ENCODE measurements around the gene MAMDC4. TPM values are rescaled to one million over a fixed set of nuclear protein-coding genes. Genes with fewer than 3 reads are reported as not detected.
"Not testable (repeated sequence)": the region's sequence is repeated elsewhere in the genome, so short reads cannot be mapped to it uniquely, and the experiment has no call there.

MAMDC4 gene
- total RNA-seq, 1 experiment from 2014 or later: 6.7 TPM

DNA sequence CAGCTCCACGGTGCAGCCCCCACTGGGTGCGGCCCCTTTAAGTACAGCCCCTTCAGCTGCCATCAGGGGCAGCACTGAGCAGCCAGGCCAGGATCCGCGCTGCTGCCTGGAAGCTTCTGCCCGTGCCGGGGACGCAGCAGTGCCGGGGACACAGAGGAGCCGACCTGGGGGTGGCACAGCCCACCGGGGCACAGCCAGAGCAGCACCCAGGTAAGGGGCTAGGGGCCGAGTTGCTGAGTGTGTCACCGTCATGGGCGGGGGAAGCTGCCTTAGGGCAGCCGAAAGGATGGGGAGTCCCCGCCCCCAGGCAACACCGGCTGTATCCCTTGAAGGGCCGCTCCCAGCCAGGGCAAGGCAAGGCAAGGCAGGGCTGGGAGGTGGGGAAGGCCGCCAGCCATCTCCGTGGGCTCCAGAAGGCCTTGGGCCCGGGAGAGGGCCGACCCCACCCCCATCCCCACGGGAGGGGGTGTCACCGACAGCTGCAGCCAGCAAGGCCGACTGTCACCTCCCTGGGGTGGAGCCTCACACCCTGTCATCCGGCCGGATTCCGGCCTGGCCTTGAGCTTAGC is 9.7 kb upstream of the MAMDC4 start, which contains the start of gene AJM1:
TSS of gene AJM1 (plus strand) at position 99 of the 569 bp plus-strand sequence. CDS start 1,937 bp downstream, outside the sequence.
- TF ChIP-seq, protein P1, sequence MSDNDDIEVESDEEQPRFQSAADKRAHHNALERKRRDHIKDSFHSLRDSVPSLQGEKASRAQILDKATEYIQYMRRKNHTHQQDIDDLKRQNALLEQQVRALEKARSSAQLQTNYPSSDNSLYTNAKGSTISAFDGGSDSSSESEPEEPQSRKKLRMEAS (CRISPR knock-in tag; IDR thresholded peaks at IDR 0.05): 0 out of 2 replicates have a peak, but pooled peaks have one; percentile 52
- TF ChIP-seq, protein P2, sequence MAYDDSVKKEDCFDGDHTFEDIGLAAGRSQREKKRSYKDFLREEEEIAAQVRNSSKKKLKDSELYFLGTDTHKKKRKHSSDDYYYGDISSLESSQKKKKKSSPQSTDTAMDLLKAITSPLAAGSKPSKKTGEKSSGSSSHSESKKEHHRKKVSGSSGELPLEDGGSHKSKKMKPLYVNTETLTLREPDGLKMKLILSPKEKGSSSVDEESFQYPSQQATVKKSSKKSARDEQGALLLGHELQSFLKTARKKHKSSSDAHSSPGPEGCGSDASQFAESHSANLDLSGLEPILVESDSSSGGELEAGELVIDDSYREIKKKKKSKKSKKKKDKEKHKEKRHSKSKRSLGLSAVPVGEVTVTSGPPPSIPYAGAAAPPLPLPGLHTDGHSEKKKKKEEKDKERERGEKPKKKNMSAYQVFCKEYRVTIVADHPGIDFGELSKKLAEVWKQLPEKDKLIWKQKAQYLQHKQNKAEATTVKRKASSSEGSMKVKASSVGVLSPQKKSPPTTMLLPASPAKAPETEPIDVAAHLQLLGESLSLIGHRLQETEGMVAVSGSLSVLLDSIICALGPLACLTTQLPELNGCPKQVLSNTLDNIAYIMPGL (CRISPR knock-in tag; IDR thresholded peaks at IDR 0.05): peak; percentile 67; the same call in 1 of the 2 replicates
- TF ChIP-seq FOXP1 (CRISPR knock-in tag; IDR thresholded peaks at IDR 0.05; ENCODE audit: borderline replicate concordance): peak; percentile 68; the same call in 1 of the 2 replicates
- TF ChIP-seq, protein P3, sequence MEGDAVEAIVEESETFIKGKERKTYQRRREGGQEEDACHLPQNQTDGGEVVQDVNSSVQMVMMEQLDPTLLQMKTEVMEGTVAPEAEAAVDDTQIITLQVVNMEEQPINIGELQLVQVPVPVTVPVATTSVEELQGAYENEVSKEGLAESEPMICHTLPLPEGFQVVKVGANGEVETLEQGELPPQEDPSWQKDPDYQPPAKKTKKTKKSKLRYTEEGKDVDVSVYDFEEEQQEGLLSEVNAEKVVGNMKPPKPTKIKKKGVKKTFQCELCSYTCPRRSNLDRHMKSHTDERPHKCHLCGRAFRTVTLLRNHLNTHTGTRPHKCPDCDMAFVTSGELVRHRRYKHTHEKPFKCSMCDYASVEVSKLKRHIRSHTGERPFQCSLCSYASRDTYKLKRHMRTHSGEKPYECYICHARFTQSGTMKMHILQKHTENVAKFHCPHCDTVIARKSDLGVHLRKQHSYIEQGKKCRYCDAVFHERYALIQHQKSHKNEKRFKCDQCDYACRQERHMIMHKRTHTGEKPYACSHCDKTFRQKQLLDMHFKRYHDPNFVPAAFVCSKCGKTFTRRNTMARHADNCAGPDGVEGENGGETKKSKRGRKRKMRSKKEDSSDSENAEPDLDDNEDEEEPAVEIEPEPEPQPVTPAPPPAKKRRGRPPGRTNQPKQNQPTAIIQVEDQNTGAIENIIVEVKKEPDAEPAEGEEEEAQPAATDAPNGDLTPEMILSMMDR (IDR thresholded peaks at IDR 0.05): peak; percentile 74
- TF ChIP-seq HMGA2 (CRISPR knock-in tag; IDR thresholded peaks at IDR 0.05): 0 out of 2 replicates have a peak, but pooled peaks have one; percentile 4
- TF ChIP-seq, protein P4, sequence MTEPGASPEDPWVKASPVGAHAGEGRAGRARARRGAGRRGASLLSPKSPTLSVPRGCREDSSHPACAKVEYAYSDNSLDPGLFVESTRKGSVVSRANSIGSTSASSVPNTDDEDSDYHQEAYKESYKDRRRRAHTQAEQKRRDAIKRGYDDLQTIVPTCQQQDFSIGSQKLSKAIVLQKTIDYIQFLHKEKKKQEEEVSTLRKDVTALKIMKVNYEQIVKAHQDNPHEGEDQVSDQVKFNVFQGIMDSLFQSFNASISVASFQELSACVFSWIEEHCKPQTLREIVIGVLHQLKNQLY (CRISPR knock-in tag; IDR thresholded peaks at IDR 0.05): 0 out of 2 replicates have a peak, but pooled peaks have one; percentile 71
- 0 out of 2 replicates have a peak, but pooled peaks have one; percentile 44 for TF ChIP-seq SMAD3 (CRISPR knock-in tag; IDR thresholded peaks at IDR 0.05; ENCODE audit: borderline replicate concordance)
- TF ChIP-seq PRRX2 (CRISPR knock-in tag; IDR thresholded peaks at IDR 0.05): peak; percentile 67
- TF ChIP-seq EMX1 (CRISPR knock-in tag; IDR thresholded peaks at IDR 0.05): peak; percentile 72; the same call in 1 of the 2 replicates
- TF ChIP-seq, protein P5, sequence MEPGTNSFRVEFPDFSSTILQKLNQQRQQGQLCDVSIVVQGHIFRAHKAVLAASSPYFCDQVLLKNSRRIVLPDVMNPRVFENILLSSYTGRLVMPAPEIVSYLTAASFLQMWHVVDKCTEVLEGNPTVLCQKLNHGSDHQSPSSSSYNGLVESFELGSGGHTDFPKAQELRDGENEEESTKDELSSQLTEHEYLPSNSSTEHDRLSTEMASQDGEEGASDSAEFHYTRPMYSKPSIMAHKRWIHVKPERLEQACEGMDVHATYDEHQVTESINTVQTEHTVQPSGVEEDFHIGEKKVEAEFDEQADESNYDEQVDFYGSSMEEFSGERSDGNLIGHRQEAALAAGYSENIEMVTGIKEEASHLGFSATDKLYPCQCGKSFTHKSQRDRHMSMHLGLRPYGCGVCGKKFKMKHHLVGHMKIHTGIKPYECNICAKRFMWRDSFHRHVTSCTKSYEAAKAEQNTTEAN (CRISPR knock-in tag; IDR thresholded peaks at IDR 0.05): 0 out of 2 replicates have a peak, but pooled peaks have one; percentile 52
- ChIA-PET POLR2A (interaction anchor here (1.1 kb wide), 1 partner anchor 19 kb away, joined by 4 read pairs; no protein-coding TSS in a partner anchor), CTCF (interaction anchor here (0.6 to 5.9 kb wide), 44 partner anchors 9 to 358 kb away, joined by 3 to 64 read pairs (median 4); partner anchors contain the start of genes CLIC3, DIPK1B, FBXW5 and NPDC1)
- H3K27me3 Mint-ChIP-seq (ENCODE audit: low read depth); H3K27ac Mint-ChIP-seq; H3K9me3 Mint-ChIP-seq; H3K36me3 Mint-ChIP-seq: not testable (repeated sequence)
- DNase-seq (ENCODE audit: low spot score): peak; percentile 89
- peak; percentile 63 for ATAC-seq
- Mint-ChIP-seq H3K4me3 (peak within 1 kb of the TSS; percentile 33), H3K4me1 (peaks cover 23% of the 10 kb centered on the region)

DNA sequence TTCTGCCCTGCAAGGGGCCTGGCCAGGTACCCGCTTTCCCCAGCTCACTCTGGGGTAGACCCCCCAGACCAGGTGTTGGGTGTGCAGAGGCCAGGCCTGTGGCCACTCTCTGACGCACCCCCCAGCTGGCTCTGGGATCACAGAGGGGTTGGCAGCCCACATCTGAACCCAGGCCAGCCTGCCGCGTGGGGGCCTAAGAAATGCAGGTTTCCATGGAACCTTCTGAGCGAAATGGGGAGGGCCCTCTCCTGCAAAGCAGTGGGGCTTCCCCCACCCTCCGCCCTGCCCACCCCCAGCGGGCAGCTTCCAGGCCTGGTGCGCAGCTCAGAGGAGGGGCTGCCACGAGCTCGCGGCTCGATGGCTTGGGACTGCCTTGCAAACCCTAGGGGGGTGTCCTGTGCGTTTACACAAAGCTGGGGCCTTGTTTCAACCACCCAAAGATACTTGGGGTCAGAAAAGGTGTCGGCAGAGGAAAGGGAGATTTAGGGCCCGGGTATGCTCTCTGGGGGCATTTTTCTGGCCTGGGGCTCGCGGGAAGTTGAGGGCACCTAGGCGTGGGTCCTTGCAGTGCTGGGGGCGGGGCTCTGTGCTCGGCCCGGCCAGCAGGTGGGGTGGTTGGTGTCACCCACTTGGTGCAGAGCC is 8.9 kb upstream of the MAMDC4 start:
- DNase-seq (ENCODE audit: low spot score); H3K27ac Mint-ChIP-seq; H3K9me3 Mint-ChIP-seq; H3K36me3 Mint-ChIP-seq; ATAC-seq; POLR2A ChIA-PET; H3K27me3 Mint-ChIP-seq (ENCODE audit: low read depth): not testable (repeated sequence)
- peaks cover 23% of the 10 kb centered on the region for H3K4me1 Mint-ChIP-seq
- peak overlapping the region; percentile 35 for H3K4me3 Mint-ChIP-seq
- CTCF ChIA-PET: interaction anchor here (0.6 to 5.9 kb wide), 32 partner anchors 8 to 358 kb away, joined by 3 to 64 read pairs (median 6); partner anchors contain the start of genes CLIC3, NPDC1, RABL6 and TMEM141

DNA sequence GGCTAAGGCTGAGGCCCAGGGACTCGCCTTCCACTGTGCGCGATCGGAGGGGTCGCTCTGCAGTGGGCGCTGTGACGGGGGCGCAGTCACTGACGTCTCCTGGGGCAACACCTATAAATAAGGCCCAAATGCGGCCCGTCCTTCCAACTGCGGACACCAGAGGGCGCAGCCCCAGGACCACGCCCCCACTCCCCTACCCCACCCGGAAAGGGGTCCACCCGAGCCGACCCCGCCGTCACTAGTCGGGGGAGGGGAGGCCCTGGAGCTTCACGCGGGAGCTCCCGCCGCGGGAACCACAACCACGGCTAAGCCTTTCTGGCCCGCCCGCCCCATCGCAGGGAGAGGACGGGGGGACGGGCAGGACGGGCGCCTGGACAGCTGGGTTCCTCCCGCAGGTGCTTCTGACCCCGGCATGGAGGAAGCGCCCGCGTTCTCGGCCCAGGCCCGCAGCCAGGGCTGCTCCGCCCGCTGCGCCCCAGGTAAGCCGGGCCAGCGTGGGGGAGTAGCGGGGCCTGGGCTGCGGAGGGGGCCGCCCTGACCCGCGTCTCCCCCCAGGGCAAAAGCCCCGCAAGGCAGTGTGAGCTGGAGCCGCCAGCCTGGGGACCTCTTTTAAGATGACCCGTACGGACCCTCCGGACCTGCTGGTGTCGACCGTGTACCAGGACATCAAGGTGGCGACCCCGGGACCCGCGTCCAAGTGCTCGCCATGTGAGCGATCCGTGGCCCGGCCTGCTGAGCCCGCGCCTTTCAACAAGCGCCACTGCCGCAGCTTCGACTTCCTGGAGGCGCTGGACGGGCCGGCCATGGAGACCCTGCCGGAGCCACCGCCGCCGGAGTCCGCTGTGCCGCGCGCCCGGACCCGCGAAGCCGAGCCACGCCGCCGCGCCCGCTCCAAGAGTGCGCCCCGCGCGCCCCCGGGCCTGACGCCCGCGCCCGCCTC is 8.1 kb upstream of the MAMDC4 start:
- H3K9me3 Mint-ChIP-seq; H3K27ac Mint-ChIP-seq; POLR2A ChIA-PET; H3K27me3 Mint-ChIP-seq (ENCODE audit: low read depth); H3K36me3 Mint-ChIP-seq: not testable (repeated sequence)
- ATAC-seq (peak; percentile 3), DNase-seq (ENCODE audit: low spot score) (peak; percentile 87)
- peak overlapping the region; percentile 36 for H3K4me3 Mint-ChIP-seq
- TF ChIP-seq, protein P2 (CRISPR knock-in tag; IDR thresholded peaks at IDR 0.05): 0 out of 2 replicates have a peak, but pooled peaks have one; percentile 61
- peak; percentile 14; the same call in 1 of the 2 replicates for TF ChIP-seq RELA (CRISPR knock-in tag; IDR thresholded peaks at IDR 0.05; ENCODE audit: borderline replicate concordance)
- peak; percentile 76 for TF ChIP-seq ZNF121 (CRISPR knock-in tag; IDR thresholded peaks at IDR 0.05)
- 0 out of 2 replicates have a peak, but pooled peaks have one; percentile 44 for TF ChIP-seq SP1 (CRISPR knock-in tag; conservative IDR thresholded peaks at IDR 0.05)
- TF ChIP-seq, protein P3 (IDR thresholded peaks at IDR 0.05): peak; percentile 88
- CTCF ChIA-PET: interaction anchor here (0.5 to 5.9 kb wide), 19 partner anchors 9 to 416 kb away, joined by 3 to 64 read pairs (median 7); partner anchors contain the start of genes RABL6, TMEM141 and TRAF2
- peaks cover 23% of the 10 kb centered on the region for H3K4me1 Mint-ChIP-seq
